Coronary artery (tissue), 2 donors: ENCODE measurements around the gene ABCC9.

Source experiments
- DNase-seq: peaks from one replicate; pipeline ENCODE4 v3.0.0-alpha.2; 2017; ENCODE audit warnings: low spot score
- H3K27ac ChIP-seq, 2 donors: fragments of 200-600 bp; sonication (generic); one replicate each; pipeline ENCODE4 v1.5.1; 2016 to 2019
- H3K4me3 ChIP-seq: fragments of 200-600 bp; sonication (generic); 2 replicates; pipeline ENCODE4 v1.5.1; 2016; ENCODE audit warnings: mild to moderate bottlenecking, moderate library complexity
- CTCF ChIP-seq: fragments of 200-600 bp; sonication (generic); IDR thresholded peaks from one replicate; pipeline ENCODE4 v1.5.1; 2019; ENCODE audit warnings: antibody characterized with exemption

Gene ABCC9

GRCh38 chr12:21940549-21941505 lies at the start of gene ABCC9:
ABCC9 (minus strand) TSS chr12:21941426; CDS start chr12:21936674, 4,752 bp downstream.
- no peak for DNase-seq
- peak within 1 kb of the TSS; percentile 77 for H3K4me3 ChIP-seq

GRCh38 chr12:21989819-21990412 lies 48.7 kb upstream of the ABCC9 start:
- Histone ChIP-seq H3K27ac (no peak overlapping the region), H3K4me3 (no peak overlapping the region)
- TF ChIP-seq CTCF = no peak
- no peak for DNase-seq

More at GRCh38 chr12:21940549-21941505, at the start of gene ABCC9:
- no peak for TF ChIP-seq CTCF
- H3K27ac ChIP-seq = peak within 1 kb of the TSS; percentile 69 to 84

- H3K4me3 ChIP-seq = no peak overlapping the region
- no peak for TF ChIP-seq CTCF
- DNase-seq = no peak
- H3K27ac ChIP-seq = no peak overlapping the region
Observed at GRCh38 chr12:21988619-21989018, 47.4 kb upstream of the ABCC9 start.

GRCh38 chr12:21987755-21988154 lies 46.5 kb upstream of the ABCC9 start:
- H3K4me3 ChIP-seq = no peak overlapping the region
- no peak for TF ChIP-seq CTCF
- DNase-seq = no peak

GRCh38 chr12:21985155-21985554 lies 43.9 kb upstream of the ABCC9 start:
- Histone ChIP-seq H3K27ac (no peak overlapping the region), H3K4me3 (no peak overlapping the region)
- no peak for TF ChIP-seq CTCF
- no peak for DNase-seq

More at GRCh38 chr12:21987755-21988154, 46.5 kb upstream of the ABCC9 start:
- no peak overlapping the region for H3K27ac ChIP-seq

- no peak overlapping the region for H3K4me3 ChIP-seq
- TF ChIP-seq CTCF = no peak
- DNase-seq = no peak
- no peak overlapping the region for H3K27ac ChIP-seq
Observed at GRCh38 chr12:21984375-21984774, 43.1 kb upstream of the ABCC9 start.
